ENCODE data around the gene PTPRE.

DNA sequence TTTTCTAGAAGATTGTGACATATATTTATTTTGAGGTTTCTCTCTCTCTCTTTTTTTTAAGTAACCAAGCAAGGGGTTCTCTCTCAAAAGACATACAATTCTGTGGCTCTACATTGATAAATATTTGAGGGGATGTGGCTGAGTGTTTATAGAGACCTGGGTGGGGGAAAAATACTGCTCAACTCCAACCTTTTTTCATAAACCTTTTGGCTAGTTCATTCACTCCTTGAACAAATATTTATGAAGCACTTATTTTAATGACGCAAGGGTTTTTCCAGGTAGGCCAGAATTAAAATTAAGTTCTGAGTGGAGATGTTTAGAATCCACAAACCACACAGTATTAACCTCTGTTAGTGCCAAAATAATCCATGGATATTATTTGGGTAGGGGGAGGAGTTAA is 100.2 kb downstream of the PTPRE start:
- TF ChIP-seq POLR2AphosphoS5 (IDR thresholded peaks at IDR 0.05) (no peak), POLR2A (IDR thresholded peaks at IDR 0.05) (no peak)
- TF ChIP-seq, protein P1, sequence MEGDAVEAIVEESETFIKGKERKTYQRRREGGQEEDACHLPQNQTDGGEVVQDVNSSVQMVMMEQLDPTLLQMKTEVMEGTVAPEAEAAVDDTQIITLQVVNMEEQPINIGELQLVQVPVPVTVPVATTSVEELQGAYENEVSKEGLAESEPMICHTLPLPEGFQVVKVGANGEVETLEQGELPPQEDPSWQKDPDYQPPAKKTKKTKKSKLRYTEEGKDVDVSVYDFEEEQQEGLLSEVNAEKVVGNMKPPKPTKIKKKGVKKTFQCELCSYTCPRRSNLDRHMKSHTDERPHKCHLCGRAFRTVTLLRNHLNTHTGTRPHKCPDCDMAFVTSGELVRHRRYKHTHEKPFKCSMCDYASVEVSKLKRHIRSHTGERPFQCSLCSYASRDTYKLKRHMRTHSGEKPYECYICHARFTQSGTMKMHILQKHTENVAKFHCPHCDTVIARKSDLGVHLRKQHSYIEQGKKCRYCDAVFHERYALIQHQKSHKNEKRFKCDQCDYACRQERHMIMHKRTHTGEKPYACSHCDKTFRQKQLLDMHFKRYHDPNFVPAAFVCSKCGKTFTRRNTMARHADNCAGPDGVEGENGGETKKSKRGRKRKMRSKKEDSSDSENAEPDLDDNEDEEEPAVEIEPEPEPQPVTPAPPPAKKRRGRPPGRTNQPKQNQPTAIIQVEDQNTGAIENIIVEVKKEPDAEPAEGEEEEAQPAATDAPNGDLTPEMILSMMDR (IDR thresholded peaks at IDR 0.05) = no peak

Data from breast epithelium (tissue), 3 donors.